GM10266 (cell line): ENCODE results near the gene ACSS1.

Experiments used
- DNase-seq: peaks from one replicate; pipeline ENCODE4 v3.0.0; 2012; ENCODE audit errors: extremely low spot score
- TF ChIP-seq, protein P1 (sequence below): IDR thresholded peaks from 2 replicates; pipeline ENCODE4 v1.5.1; 2012; ENCODE audit warnings: mild to moderate bottlenecking, low read depth; ENCODE audit not compliant: control insufficient read depth, insufficient read depth; ENCODE audit errors: missing control alignments

The ACSS1 gene

DNA sequence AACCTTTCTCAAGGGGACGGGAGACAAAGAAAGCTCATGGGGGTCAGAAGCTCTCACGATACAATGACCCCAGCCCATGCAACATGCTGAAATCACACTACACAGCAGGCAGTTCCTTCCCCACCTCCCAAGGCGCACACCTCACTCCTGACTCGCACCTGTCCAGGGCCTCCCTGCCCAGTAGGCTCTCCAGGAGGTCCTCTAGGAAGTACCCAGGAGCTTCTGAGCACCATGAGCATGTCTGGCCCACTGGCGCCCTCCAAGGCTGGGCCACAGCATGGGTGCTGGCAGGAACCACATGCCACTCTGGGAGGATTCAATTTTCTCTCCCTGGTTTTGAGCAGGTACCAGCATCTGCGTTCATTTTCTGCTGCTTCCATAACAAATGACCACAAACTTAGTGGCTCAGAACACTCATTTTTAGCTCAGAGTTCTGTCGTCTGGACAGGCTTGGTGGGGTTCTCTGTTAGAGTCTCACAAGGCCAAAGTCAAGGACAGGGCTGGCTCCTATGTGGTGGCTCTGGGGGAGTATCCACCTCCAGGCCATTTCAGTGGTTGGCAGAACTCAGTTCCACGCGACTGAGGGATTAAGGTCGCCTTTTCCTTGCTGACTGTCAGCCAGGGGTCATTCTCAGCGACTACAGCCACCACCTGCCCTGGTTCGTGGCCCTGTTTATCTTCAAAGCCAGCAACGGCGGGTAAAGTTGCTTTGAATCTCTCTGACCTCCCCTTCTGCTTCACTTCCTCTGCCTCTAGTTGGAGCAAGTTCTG lies 32.7 kb downstream of the ACSS1 start:
- DNase-seq = no peak
- TF ChIP-seq, protein P1, sequence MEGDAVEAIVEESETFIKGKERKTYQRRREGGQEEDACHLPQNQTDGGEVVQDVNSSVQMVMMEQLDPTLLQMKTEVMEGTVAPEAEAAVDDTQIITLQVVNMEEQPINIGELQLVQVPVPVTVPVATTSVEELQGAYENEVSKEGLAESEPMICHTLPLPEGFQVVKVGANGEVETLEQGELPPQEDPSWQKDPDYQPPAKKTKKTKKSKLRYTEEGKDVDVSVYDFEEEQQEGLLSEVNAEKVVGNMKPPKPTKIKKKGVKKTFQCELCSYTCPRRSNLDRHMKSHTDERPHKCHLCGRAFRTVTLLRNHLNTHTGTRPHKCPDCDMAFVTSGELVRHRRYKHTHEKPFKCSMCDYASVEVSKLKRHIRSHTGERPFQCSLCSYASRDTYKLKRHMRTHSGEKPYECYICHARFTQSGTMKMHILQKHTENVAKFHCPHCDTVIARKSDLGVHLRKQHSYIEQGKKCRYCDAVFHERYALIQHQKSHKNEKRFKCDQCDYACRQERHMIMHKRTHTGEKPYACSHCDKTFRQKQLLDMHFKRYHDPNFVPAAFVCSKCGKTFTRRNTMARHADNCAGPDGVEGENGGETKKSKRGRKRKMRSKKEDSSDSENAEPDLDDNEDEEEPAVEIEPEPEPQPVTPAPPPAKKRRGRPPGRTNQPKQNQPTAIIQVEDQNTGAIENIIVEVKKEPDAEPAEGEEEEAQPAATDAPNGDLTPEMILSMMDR = no peak

DNA sequence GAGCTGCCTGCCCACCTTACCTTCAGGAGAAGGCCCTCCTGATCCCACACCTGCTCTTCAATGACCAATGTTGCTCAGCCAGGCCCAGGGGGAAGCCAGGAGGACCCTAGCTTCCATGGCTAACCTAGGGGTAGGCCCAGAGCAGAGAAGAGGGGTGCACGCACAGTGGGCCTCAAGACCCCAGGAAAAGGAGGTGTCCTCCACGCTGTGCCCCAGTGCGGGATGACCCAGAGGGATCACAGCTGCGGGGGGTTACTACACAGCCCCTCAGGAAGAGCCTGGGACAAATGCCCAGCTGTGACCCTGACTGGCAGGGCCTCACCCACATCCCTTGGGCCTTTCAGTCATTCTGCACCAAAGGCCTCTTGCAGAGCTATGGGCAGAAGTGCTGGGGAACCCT lies 33.8 kb downstream of the ACSS1 start:
- DNase-seq = no peak
- TF ChIP-seq, protein P1 = no peak

DNA sequence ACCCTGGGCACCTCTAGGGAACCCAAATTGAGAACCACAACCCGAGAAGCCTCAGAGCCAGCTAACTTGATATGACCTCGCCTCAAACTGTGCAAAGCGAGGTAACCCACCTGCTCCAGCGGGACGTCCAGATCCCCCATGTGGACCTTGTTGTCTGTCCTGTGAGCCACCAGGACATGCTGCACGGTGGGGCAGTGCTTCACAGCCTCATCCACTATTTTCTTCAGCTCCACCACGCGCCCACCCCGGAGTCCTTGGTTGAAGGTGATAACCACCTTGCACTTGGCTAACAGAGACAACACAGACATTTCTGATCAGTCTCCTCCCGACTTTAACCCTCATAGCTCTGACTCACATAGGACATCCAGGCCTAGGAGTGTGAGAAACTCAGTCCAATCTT lies 34.6 kb downstream of the ACSS1 start:
- TF ChIP-seq, protein P1 = no peak
- no peak for DNase-seq

DNA sequence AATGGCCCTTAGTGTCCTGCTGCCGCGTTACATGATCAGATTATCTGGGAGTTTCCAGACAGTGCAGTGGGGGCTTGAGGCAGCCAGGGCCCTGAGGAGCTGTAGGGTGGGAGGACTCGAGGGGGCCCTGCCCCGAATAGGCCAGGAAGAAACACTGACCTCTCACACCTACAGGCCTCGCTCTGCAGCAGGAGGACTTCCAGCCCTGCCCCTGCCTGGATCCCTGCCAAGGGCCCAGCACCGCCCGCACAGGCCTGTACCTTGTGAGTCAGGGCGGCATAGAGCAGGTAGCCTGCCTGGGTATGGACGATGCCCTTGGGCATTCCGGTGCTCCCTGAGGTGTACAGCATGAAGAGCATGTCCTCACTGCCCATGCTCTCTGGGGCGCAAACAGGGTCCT lies 35.3 kb downstream of the ACSS1 start:
- TF ChIP-seq, protein P1 = no peak
- DNase-seq = no peak

DNA sequence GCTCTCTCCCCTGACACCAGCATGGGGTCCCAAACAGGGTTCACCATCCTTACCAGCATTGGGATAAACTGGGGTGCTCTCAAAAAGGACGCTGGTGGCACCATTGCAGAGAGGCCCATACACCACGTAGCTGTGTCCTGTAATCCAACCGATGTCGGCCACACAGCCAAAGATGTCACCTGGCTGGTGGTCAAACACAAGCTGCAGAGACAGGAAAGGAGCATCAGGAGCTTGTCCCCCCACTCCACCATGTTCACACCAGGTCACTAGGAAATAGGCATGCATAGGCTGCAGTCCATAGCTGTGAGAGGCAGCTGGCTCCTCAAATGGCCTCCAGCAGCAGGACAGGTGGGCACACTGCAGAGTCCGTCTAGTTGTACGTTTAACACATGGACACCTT lies 36.6 kb downstream of the ACSS1 start:
- TF ChIP-seq, protein P1 = no peak
- DNase-seq = no peak

DNA sequence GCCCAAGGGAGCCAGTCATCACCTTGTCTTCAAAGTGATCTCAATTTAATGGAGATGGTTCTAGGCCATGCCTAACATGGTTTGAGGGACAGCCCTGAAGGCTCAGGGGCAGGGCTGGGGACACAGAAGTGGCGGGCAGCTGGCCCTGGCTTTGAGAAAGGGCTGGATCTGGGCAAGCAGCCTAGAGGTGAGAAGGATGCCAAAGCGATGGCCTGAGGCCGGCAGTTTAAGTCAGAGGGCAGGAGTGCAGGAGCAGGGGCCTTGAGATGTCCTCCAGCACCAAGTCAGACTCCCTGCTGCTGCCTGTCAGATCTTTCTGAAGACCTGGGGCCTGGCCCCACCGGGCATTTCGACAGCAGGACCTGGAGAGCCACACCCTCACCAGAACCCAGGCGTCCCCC lies 37.0 kb downstream of the ACSS1 start:
- DNase-seq = no peak
- TF ChIP-seq, protein P1 = no peak

DNA sequence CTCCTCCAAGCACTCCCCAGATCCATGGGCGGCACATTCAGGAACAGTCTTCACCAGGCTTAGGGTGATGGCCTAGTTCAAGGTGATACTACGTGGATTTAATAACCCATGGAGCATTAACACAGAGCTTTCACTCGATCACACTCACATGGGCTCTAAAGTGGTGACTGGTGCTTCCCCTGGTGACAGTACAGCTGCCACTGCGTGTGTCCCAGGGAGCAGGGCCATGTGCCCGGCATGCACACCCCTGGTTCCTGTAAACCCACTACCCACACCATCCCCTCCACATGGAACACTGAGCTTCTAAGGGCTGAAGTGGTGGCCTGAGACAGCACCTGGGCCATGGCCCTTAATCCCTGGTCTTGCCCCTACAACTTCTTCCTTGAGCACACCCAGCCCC lies 37.6 kb downstream of the ACSS1 start:
- TF ChIP-seq, protein P1 = no peak

More for the DNA sequence above, 37.6 kb downstream of the ACSS1 start:
- no peak for DNase-seq
